HG02885 (cell line): ENCODE results near the gene TSKU.
"Not testable (repeated sequence)": the region's sequence is repeated elsewhere in the genome, so short reads cannot be mapped to it uniquely, and the experiment has no call there.

Experiments used
- ATAC-seq: cut with Tn5 transposase; IDR thresholded peaks from one replicate; pipeline ENCODE4 v1.9.1; 2021; ENCODE audit warnings: mild to moderate bottlenecking; ENCODE audit not compliant: unreplicated experiment, poor library complexity

Gene TSKU

GRCh38 chr11:76799066-76799804, 16.1 kb downstream of the TSKU start:
- peak; percentile 87 for ATAC-seq

DNA sequence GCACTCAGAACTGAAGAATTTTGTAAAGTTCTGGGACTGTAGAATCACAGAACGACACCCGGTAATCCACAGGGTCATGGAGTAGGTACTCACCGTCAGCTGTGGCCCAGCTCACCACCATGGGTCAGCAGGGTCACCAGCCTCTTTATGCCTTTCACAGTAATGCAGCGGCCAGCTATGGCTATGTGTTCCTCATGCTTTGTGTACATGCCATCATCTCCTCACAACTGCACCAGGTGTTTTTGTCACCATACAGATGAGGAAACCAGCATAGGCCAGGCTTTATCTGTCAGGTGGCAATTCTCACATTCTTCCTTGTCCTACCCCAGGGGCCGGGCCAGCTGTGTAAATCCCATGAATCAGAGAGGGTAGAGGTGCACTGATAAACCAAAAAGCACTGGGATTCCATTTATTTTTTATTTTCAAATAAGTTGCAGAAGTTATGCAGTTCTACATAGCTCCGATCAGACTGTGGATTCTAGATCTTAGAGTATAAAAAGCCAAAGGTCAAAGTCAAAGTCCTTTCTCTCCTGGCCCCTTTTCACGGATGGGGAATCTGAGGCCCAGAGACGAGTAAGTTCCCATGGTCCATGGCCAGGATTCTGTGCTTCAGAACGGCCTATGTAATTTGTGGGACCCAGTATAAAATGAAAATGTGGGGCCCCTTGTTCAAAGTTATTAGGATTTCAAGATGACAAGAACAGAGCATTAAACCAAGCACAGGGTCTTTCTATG, 17.5 kb downstream of the TSKU start:
- ATAC-seq: no peak

- no peak for ATAC-seq
These were observed 18.1 kb downstream of the TSKU start for GRCh38 chr11:76801225-76801624.

DNA sequence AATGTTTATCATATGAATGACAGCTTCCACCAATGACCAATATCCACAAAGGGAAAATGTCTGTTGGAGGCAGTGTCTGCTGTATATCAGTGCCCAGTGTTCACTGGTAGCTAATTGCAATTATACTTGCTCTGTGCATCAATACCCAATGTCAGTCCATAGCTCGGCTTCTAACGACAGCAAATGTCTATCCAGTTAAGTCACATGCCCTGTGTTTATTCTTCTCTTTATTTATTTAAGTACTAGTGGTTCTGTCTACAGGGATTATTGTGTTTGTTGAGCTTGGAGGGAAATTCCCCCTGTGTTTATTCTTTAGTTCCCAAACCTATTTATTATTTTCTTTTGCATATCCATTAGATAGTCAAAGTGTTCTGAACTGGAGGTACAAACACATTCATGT, 18.6 kb downstream of the TSKU start:
- ATAC-seq: no peak

DNA sequence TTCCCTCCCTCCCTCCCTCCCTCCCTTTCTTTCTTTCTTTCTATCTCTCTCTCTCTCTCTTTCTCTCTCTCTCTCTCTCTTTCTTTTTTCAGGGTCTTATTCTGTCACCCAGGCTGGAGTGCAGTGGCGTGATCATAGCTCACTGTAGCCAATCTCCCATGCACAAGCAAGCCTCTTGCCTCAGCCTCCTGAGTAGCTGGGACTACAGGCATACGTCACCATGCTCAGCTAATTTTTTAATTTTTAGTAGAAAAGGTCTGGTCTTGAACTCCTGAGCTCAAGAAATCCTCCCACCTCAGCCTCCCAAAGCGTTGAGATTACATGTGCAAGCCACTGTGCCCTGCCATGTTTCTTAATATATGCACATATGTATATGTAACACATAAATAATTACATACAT, 19.0 kb downstream of the TSKU start:
- no peak for ATAC-seq

- ATAC-seq: no peak
These were observed 19.5 kb downstream of the TSKU start for GRCh38 chr11:76802621-76803020.

DNA sequence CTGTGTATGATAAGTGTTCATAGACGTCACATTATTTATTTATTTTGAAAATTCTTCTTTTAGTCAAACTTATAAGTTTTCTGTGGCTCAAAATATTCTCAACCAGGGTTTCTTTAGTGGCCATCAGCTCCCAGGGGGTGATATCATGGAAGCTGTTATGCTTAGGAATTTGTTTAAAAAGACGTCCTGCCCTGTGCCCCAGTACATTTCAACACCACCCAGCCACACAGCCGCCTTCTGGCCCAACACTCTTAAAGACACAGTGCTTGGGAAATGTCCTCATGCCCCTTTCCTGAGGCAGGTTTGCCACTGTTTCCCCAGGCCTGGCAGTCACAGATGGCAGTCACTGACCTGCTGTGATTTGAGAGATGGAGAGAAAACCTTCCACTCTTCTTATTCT, 19.9 kb downstream of the TSKU start:
- no peak for ATAC-seq

DNA sequence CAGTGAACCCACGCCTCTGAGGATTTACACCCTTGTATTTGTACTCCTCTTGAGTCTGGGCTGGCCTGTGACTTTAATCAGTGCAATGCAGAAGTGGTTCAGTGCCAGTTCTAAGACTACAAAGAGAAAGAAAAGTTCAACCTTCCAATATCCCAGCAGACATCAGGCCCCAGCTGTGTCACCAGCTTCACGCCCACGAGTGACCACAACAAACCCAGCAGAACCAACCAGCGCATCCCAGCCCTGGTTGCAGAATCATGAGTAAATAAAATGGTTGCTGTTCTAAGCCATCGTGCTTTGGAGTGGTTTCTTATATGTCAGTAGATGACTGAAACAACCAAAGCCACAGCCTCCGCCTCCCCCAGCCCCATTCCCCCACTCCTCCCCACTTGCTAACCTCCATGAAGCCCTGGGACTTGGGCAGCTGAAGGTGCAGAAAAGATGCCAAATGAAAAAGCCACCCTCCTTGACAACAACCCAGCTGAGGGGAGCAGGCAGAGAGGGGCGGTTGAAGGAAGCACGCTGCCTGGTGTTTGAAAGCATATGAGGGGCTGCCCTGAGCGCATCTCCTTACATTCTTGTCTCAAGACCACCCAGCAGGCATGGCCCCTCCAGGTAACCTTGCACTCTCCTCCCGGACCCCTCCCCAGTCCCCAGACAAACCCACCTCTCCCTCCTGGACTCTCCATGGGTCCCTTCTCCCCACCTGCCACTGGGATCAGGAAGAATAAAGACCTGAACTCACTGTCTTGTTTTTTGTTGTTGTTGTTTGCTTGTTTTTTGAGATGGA, 20.9 kb downstream of the TSKU start:
- no peak for ATAC-seq

- no peak for ATAC-seq
These were observed 22.2 kb downstream of the TSKU start for GRCh38 chr11:76805206-76805913.

DNA sequence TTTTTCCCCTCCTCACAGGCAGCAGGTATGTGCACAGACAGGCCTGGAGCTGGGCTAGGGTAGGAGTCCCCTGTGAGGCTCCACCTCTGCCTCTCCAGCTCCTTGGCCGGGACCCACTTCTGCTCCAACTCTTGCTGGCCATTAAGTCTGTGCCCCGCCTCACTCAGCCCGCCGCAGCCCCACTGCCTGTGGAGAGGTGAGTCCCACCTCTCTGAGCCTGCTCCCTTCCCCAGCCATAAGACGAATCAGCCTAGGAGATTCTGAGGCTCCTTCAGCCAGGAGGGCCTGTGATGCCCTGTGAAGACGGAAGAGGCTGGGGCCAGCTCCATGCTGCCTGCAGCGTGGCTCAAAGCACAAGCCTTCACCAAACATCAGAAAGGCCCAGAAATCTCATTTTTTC, 23.0 kb downstream of the TSKU start:
- no peak for ATAC-seq

GRCh38 chr11:76806608-76807205, 23.6 kb downstream of the TSKU start:
- no peak for ATAC-seq

GRCh38 chr11:76807206-76807875, 24.2 kb downstream of the TSKU start:
- no peak for ATAC-seq

GRCh38 chr11:76808171-76808570, 25.0 kb downstream of the TSKU start:
- ATAC-seq: no peak

DNA sequence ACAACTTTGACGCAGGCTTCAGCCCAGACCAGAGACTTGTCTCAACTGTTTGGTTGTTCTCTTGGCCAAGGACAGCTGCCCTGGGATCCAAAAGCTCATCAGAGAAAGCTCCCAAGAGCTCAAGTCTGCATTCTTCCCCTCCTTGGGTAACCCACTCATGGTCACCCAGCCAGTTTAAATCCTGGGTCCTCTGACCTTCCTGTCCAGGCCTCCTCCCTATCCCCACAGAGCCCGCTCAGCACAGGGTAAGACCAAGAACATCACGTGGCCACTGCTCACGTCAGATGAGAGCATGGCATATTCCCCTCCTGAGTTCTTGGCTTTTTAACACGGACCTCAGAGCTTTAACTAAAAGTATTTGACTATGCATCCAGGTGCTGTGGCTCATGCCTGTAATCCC, 25.8 kb downstream of the TSKU start:
- no peak for ATAC-seq

DNA sequence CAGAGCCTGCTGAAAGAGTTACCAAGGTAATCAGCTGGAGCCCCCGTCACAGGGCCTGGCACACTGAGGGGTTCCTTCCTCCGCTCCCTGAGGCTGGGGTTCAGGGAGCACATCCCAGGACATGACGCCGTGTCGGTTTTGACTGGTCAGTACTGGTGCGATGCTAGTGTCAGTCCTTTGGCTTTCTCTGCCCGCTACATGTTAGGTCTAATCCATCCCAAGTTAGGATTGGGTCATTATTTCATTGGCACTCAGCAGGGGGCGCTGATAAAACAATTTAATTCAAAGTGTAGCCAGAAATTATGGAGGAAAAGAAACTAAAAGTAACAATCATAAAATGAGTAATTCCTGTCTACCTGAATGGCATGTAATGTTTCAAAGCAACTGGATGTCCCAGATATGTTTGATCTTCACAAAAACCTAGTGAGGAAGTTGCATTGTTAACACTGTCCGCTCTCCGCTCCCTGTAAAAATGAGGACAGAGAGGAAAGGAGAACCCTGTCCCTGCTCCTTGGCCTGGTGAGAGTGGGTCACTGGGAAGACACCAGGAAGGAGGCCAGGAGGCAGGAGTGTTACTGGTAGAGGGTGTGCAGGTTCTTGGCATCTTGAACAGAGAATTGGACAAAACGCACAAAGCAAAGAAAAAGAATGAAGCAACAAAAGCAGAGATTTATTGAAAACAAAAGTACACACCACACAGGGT, 27.1 kb downstream of the TSKU start:
- no peak for ATAC-seq

- ATAC-seq: no peak
These were observed 28.1 kb downstream of the TSKU start for GRCh38 chr11:76811259-76811658.

- ATAC-seq: no peak
These were observed 31.3 kb downstream of the TSKU start for GRCh38 chr11:76814414-76814813.

- not testable (repeated sequence) for ATAC-seq
These were observed 32.5 kb downstream of the TSKU start for GRCh38 chr11:76815678-76816077.

- no peak for ATAC-seq
These were observed 37.0 kb downstream of the TSKU start for GRCh38 chr11:76820184-76820566.
